ENCODE measurements around the gene ARHGAP26.

DNA sequence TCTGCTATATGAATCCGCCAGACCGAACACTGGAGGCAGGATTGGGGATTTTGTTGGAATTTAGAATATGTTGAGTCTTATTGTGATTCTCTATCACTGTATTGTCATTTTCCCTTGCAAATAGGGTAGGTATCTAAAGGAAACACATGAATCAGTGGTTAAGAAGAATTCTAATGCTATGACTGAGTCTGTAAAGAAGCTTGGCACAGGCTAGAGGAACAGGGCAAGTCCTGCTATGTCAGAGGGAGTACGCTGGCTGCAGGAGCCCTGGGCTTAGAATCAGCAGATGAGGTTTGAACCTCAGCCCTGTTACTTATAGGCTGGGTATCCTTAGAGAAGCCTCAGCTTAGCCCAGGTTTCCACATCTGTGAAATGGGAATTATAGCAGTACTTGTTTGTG is 435.2 kb downstream of the ARHGAP26 start:
- TF ChIP-seq, protein P1, sequence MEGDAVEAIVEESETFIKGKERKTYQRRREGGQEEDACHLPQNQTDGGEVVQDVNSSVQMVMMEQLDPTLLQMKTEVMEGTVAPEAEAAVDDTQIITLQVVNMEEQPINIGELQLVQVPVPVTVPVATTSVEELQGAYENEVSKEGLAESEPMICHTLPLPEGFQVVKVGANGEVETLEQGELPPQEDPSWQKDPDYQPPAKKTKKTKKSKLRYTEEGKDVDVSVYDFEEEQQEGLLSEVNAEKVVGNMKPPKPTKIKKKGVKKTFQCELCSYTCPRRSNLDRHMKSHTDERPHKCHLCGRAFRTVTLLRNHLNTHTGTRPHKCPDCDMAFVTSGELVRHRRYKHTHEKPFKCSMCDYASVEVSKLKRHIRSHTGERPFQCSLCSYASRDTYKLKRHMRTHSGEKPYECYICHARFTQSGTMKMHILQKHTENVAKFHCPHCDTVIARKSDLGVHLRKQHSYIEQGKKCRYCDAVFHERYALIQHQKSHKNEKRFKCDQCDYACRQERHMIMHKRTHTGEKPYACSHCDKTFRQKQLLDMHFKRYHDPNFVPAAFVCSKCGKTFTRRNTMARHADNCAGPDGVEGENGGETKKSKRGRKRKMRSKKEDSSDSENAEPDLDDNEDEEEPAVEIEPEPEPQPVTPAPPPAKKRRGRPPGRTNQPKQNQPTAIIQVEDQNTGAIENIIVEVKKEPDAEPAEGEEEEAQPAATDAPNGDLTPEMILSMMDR (IDR thresholded peaks at IDR 0.05) = no peak
- TF ChIP-seq POLR2AphosphoS5 (IDR thresholded peaks at IDR 0.05; ENCODE audit: low read depth, low read length) (no peak), SIN3A (IDR thresholded peaks at IDR 0.05; ENCODE audit: borderline replicate concordance, insufficient read depth, low read depth, low read length) (no peak), TCF7L2 (IDR thresholded peaks at IDR 0.05; ENCODE audit: low read depth, low read length) (no peak)
- TF ChIP-seq, protein P2, sequence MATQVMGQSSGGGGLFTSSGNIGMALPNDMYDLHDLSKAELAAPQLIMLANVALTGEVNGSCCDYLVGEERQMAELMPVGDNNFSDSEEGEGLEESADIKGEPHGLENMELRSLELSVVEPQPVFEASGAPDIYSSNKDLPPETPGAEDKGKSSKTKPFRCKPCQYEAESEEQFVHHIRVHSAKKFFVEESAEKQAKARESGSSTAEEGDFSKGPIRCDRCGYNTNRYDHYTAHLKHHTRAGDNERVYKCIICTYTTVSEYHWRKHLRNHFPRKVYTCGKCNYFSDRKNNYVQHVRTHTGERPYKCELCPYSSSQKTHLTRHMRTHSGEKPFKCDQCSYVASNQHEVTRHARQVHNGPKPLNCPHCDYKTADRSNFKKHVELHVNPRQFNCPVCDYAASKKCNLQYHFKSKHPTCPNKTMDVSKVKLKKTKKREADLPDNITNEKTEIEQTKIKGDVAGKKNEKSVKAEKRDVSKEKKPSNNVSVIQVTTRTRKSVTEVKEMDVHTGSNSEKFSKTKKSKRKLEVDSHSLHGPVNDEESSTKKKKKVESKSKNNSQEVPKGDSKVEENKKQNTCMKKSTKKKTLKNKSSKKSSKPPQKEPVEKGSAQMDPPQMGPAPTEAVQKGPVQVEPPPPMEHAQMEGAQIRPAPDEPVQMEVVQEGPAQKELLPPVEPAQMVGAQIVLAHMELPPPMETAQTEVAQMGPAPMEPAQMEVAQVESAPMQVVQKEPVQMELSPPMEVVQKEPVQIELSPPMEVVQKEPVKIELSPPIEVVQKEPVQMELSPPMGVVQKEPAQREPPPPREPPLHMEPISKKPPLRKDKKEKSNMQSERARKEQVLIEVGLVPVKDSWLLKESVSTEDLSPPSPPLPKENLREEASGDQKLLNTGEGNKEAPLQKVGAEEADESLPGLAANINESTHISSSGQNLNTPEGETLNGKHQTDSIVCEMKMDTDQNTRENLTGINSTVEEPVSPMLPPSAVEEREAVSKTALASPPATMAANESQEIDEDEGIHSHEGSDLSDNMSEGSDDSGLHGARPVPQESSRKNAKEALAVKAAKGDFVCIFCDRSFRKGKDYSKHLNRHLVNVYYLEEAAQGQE (IDR thresholded peaks at IDR 0.05; ENCODE audit: insufficient read depth in 1 of 2, low read depth in 2 of 2, low read length in 1 of 2) = no peak
